Measurements from ENCODE around the gene TMEM138.

Gene TMEM138

GRCh38 chr11:61333550-61334433 is 28.4 kb upstream of the TMEM138 start:
- Histone ChIP-seq H3F3A (ENCODE audit: insufficient read depth, low read length) (0 out of 2 replicates have a peak, but pooled peaks cover 4% of the 10 kb centered on the region), H3K4me3 (ENCODE audit: low read length) (peak overlapping the region; percentile 81), H3K9me2 (replicated peaks; ENCODE audit: insufficient read depth, low read length) (no peaks in the 10 kb centered on the region), H3K36me3 (replicated peaks; ENCODE audit: insufficient read depth, low read length) (peaks cover 6% of the 10 kb centered on the region; the same call in 1 of the 2 replicates), H3K4me1 (ENCODE audit: low read length) (peaks cover 28% of the 10 kb centered on the region), H3K4me2 (ENCODE audit: low read depth, low read length) (peak overlapping the region; percentile 85), H4K20me1 (ENCODE audit: insufficient read depth, low read length) (no peaks in the 10 kb centered on the region), H3K79me2 (ENCODE audit: low read length) (peaks cover 48% of the 10 kb centered on the region), H3K9ac (ENCODE audit: low read length) (peak overlapping the region; percentile 99), H3K27me3 (replicated peaks; ENCODE audit: insufficient read depth, low read length) (no peaks in the 10 kb centered on the region), H2AFZ (ENCODE audit: low read length) (peak overlapping the region; percentile 80), H3K9me3 (replicated peaks; ENCODE audit: insufficient read depth, low read length) (no peaks in the 10 kb centered on the region), H3K27ac (ENCODE audit: low read length) (peak overlapping the region; percentile 46; the same call in 1 of the 2 replicates)
- DNase-seq, result peak; percentile 22
- TF ChIP-seq EZH2 (optimal IDR thresholded peaks at IDR 0.05; ENCODE audit: low read depth, low read length) (no peak), CTCF (IDR thresholded peaks at IDR 0.05; ENCODE audit: low read length) (no peak), EZH2phosphoT487 (IDR thresholded peaks at IDR 0.05; ENCODE audit: low read length) (no peak)

- H3K9me2 ChIP-seq (replicated peaks; ENCODE audit: insufficient read depth, low read length), result no peaks in the 10 kb centered on the region
- H3K27me3 ChIP-seq (replicated peaks; ENCODE audit: insufficient read depth, low read length), result no peaks in the 10 kb centered on the region
- no peak overlapping the region for H3K9ac ChIP-seq (ENCODE audit: low read length)
- H3K36me3 ChIP-seq (replicated peaks; ENCODE audit: insufficient read depth, low read length), result no peaks in the 10 kb centered on the region
- no peaks in the 10 kb centered on the region for H3K9me3 ChIP-seq (replicated peaks; ENCODE audit: insufficient read depth, low read length)
- H3K4me3 ChIP-seq (ENCODE audit: low read length), result no peak overlapping the region
- no peak overlapping the region for H3K4me2 ChIP-seq (ENCODE audit: low read depth, low read length)
- H3K79me2 ChIP-seq (ENCODE audit: low read length), result peaks cover 39% of the 10 kb centered on the region
- H4K20me1 ChIP-seq (ENCODE audit: insufficient read depth, low read length), result no peaks in the 10 kb centered on the region
- DNase-seq, result no peak
- no peak overlapping the region for H3K27ac ChIP-seq (ENCODE audit: low read length)
- no peak for TF ChIP-seq CTCF (IDR thresholded peaks at IDR 0.05; ENCODE audit: low read length)
- no peak for TF ChIP-seq EZH2 (optimal IDR thresholded peaks at IDR 0.05; ENCODE audit: low read depth, low read length)
- no peak for TF ChIP-seq EZH2phosphoT487 (IDR thresholded peaks at IDR 0.05; ENCODE audit: low read length)
- 0 out of 2 replicates have a peak, but pooled peaks cover 4% of the 10 kb centered on the region for H3F3A ChIP-seq (ENCODE audit: insufficient read depth, low read length)
- H2AFZ ChIP-seq (ENCODE audit: low read length), result no peak overlapping the region
- H3K4me1 ChIP-seq (ENCODE audit: low read length), result peaks cover 28% of the 10 kb centered on the region
Observed at GRCh38 chr11:61334434-61335354, 27.5 kb upstream of the TMEM138 start.

GRCh38 chr11:61335355-61335710 is 26.8 kb upstream of the TMEM138 start:
- Histone ChIP-seq H4K20me1 (ENCODE audit: insufficient read depth, low read length) (no peaks in the 10 kb centered on the region), H3K36me3 (replicated peaks; ENCODE audit: insufficient read depth, low read length) (no peaks in the 10 kb centered on the region), H3K27me3 (replicated peaks; ENCODE audit: insufficient read depth, low read length) (no peaks in the 10 kb centered on the region), H3K9me2 (replicated peaks; ENCODE audit: insufficient read depth, low read length) (no peaks in the 10 kb centered on the region), H3F3A (ENCODE audit: insufficient read depth, low read length) (0 out of 2 replicates have a peak, but pooled peaks cover 4% of the 10 kb centered on the region), H3K79me2 (ENCODE audit: low read length) (peaks cover 33% of the 10 kb centered on the region), H3K27ac (ENCODE audit: low read length) (no peak overlapping the region), H3K9me3 (replicated peaks; ENCODE audit: insufficient read depth, low read length) (no peaks in the 10 kb centered on the region), H3K4me2 (ENCODE audit: low read depth, low read length) (no peak overlapping the region), H3K4me3 (ENCODE audit: low read length) (no peak overlapping the region), H3K4me1 (ENCODE audit: low read length) (peaks cover 28% of the 10 kb centered on the region), H3K9ac (ENCODE audit: low read length) (no peak overlapping the region), H2AFZ (ENCODE audit: low read length) (no peak overlapping the region)
- no peak for TF ChIP-seq EZH2phosphoT487 (IDR thresholded peaks at IDR 0.05; ENCODE audit: low read length)
- no peak for TF ChIP-seq EZH2 (optimal IDR thresholded peaks at IDR 0.05; ENCODE audit: low read depth, low read length)
- TF ChIP-seq CTCF (IDR thresholded peaks at IDR 0.05; ENCODE audit: low read length), result no peak
- no peak for DNase-seq
